WTC11 (cell line): ENCODE measurements around the gene PEX16. TPM values are rescaled to one million over a fixed set of nuclear protein-coding genes. Genes with fewer than 3 reads are reported as not detected.

Source experiments
- ATAC-seq: fragments of 200-7000 bp; cut with Tn5 transposase; 2 replicates; pipeline ENCODE4 v1.10.0; 2021; ENCODE audit warnings: mild to moderate bottlenecking, moderate library complexity
- CTCF ChIA-PET: fragments of 300-600 bp; sonication (Branson Sonifier 250); formaldehyde crosslinking; loops from one replicate; lab custom pipeline; 2021; ENCODE audit warnings: antibody characterized with exemption; lab: Charles Lee
- POLR2A ChIA-PET: fragments of 350-600 bp; sonication (Branson Sonifier 250); formaldehyde crosslinking; loops from one replicate; lab custom pipeline; 2021; ENCODE audit warnings: antibody characterized with exemption; lab: Charles Lee
- DNase-seq: peaks from one replicate; pipeline ENCODE4 v3.0.0; 2021; ENCODE audit warnings: low spot score
- H3K27ac Mint-ChIP-seq: 2 replicates; pipeline ENCODE4 v1.8.0; 2021; ENCODE audit warnings: mixed read lengths
- H3K27me3 Mint-ChIP-seq: 2 replicates; pipeline ENCODE4 v1.8.0; 2021; ENCODE audit warnings: low read depth, mild to moderate bottlenecking, moderate library complexity, mixed read lengths
- H3K36me3 Mint-ChIP-seq: 2 replicates; pipeline ENCODE4 v1.8.0; 2021; ENCODE audit warnings: mixed read lengths
- H3K4me1 Mint-ChIP-seq: 2 replicates; pipeline ENCODE4 v1.8.0; 2022; ENCODE audit warnings: mixed read lengths
- H3K4me3 Mint-ChIP-seq: 2 replicates; pipeline ENCODE4 v1.8.0; 2021; ENCODE audit warnings: mild to moderate bottlenecking, moderate library complexity, mixed read lengths
- H3K9me3 Mint-ChIP-seq: 2 replicates; pipeline ENCODE4 v1.8.0; 2021; ENCODE audit warnings: mixed read lengths
- CREM ChIP-seq: sonication (generic); formaldehyde crosslinking; IDR thresholded peaks from 2 replicates; pipeline ENCODE4 v1.8.1; 2022; ENCODE audit warnings: mild to moderate bottlenecking, missing genetic modification reagents, moderate library complexity
- FOXP1 ChIP-seq: sonication (generic); formaldehyde crosslinking; IDR thresholded peaks from 2 replicates; pipeline ENCODE4 v1.8.0; 2022; ENCODE audit warnings: missing genetic modification reagents, mild to moderate bottlenecking, moderate library complexity, borderline replicate concordance
- IRF2 ChIP-seq: sonication (generic); formaldehyde crosslinking; IDR thresholded peaks from 2 replicates; pipeline ENCODE4 v1.8.0; 2022; ENCODE audit warnings: low read depth, missing genetic modification reagents, borderline replicate concordance
- JUN ChIP-seq: sonication (generic); formaldehyde crosslinking; IDR thresholded peaks from 2 replicates; pipeline ENCODE4 v1.8.0; 2023; ENCODE audit warnings: mild to moderate bottlenecking, missing genetic modification reagents
- NFE2L1 ChIP-seq: sonication (generic); formaldehyde crosslinking; IDR thresholded peaks from 2 replicates; pipeline ENCODE4 v1.8.1; 2023; ENCODE audit warnings: missing genetic modification reagents
- NR3C1 ChIP-seq: sonication (generic); formaldehyde crosslinking; conservative IDR thresholded peaks from 2 replicates; pipeline ENCODE4 v1.8.1; 2023; ENCODE audit warnings: low read depth, mild to moderate bottlenecking, missing genetic modification reagents
- PRDM15 ChIP-seq: sonication (generic); formaldehyde crosslinking; IDR thresholded peaks from 2 replicates; pipeline ENCODE4 v1.8.0; 2022; ENCODE audit warnings: missing genetic modification reagents
- RELA ChIP-seq: sonication (generic); formaldehyde crosslinking; IDR thresholded peaks from 2 replicates; pipeline ENCODE4 v1.8.1; 2022; ENCODE audit warnings: missing genetic modification reagents, mild to moderate bottlenecking, borderline replicate concordance
- RORB ChIP-seq: fragments of 250-450 bp; sonication (Bioruptor Pico); IDR thresholded peaks from 2 replicates; pipeline ENCODE4 v1.9.0; 2021; ENCODE audit warnings: mild to moderate bottlenecking
- SMAD4 ChIP-seq: sonication (generic); formaldehyde crosslinking; IDR thresholded peaks from 2 replicates; pipeline ENCODE4 v1.8.0; 2022; ENCODE audit warnings: mild to moderate bottlenecking, missing genetic modification reagents
- SOX15 ChIP-seq: fragments of 250-450 bp; sonication (Bioruptor Pico); IDR thresholded peaks from 2 replicates; pipeline ENCODE4 v1.9.0; 2021; ENCODE audit warnings: mild to moderate bottlenecking
- TP53 ChIP-seq: sonication (generic); formaldehyde crosslinking; IDR thresholded peaks from 2 replicates; pipeline ENCODE4 v1.8.1; 2023; ENCODE audit warnings: mild to moderate bottlenecking, missing genetic modification reagents
- ZBTB21 ChIP-seq: sonication (generic); formaldehyde crosslinking; IDR thresholded peaks from 2 replicates; pipeline ENCODE4 v1.8.1; 2023; ENCODE audit warnings: mild to moderate bottlenecking, missing genetic modification reagents, borderline replicate concordance
- ZNF121 ChIP-seq: sonication (generic); formaldehyde crosslinking; IDR thresholded peaks from 2 replicates; pipeline ENCODE4 v1.8.0; 2023; ENCODE audit warnings: missing genetic modification reagents
- ZNF138 ChIP-seq: sonication (generic); formaldehyde crosslinking; conservative IDR thresholded peaks from 2 replicates; pipeline ENCODE4 v1.8.1; 2022; ENCODE audit warnings: mild to moderate bottlenecking, moderate library complexity, missing genetic modification reagents
- ZNF219 ChIP-seq: sonication (generic); formaldehyde crosslinking; IDR thresholded peaks from 2 replicates; pipeline ENCODE4 v1.8.0; 2023; ENCODE audit warnings: missing genetic modification reagents, mild to moderate bottlenecking, borderline replicate concordance
- ZNF263 ChIP-seq: sonication (generic); formaldehyde crosslinking; IDR thresholded peaks from 2 replicates; pipeline ENCODE4 v1.8.1; 2022; ENCODE audit warnings: low read depth, mild to moderate bottlenecking, moderate library complexity, missing genetic modification reagents
- ZNF281 ChIP-seq: sonication (generic); formaldehyde crosslinking; IDR thresholded peaks from 2 replicates; pipeline ENCODE4 v1.8.0; 2023; ENCODE audit warnings: mild to moderate bottlenecking, missing genetic modification reagents
- ZNF512 ChIP-seq: sonication (generic); formaldehyde crosslinking; IDR thresholded peaks from 2 replicates; pipeline ENCODE4 v1.8.1; 2022; ENCODE audit warnings: missing genetic modification reagents, borderline replicate concordance
- total RNA-seq: library from RNA; stranded (reverse); gene quantifications from 3 replicates; pipeline ENCODE4 v1.2.3, GENCODE V29; 2021
- TF ChIP-seq, protein P1 (sequence below): fragments of 250-450 bp; sonication (Bioruptor Pico); conservative IDR thresholded peaks from 2 replicates; pipeline ENCODE4 v1.9.0; 2021; ENCODE audit warnings: mild to moderate bottlenecking
- TF ChIP-seq, protein P2 (sequence below): sonication (generic); formaldehyde crosslinking; conservative IDR thresholded peaks from 2 replicates; pipeline ENCODE4 v1.8.1; 2023; ENCODE audit warnings: mild to moderate bottlenecking, low read depth, missing genetic modification reagents, moderate library complexity
- TF ChIP-seq, protein P3 (sequence below): sonication (generic); formaldehyde crosslinking; IDR thresholded peaks from 2 replicates; pipeline ENCODE4 v1.8.1; 2023; ENCODE audit warnings: mild to moderate bottlenecking, missing genetic modification reagents

The PEX16 gene
- total RNA-seq, 1 experiment from 2014 or later = 39.3 TPM

- Mint-ChIP-seq H3K4me1 (peaks cover 14% of the 10 kb centered on the region), H3K4me3 (no peak overlapping the region), H3K36me3 (peaks cover 8% of the 10 kb centered on the region; the same call in 1 of the 2 replicates), H3K27ac (no peak overlapping the region), H3K27me3 (no peaks in the 10 kb centered on the region), H3K9me3 (no peaks in the 10 kb centered on the region)
- ATAC-seq = no peak
- ChIA-PET CTCF (interaction anchor here (1.0 to 4.2 kb wide), 2 partner anchors 9 to 94 kb away, joined by 4 to 48 read pairs; no protein-coding TSS in a partner anchor), POLR2A (no interaction called here)
- DNase-seq = no peak
- TF ChIP-seq, protein P1, sequence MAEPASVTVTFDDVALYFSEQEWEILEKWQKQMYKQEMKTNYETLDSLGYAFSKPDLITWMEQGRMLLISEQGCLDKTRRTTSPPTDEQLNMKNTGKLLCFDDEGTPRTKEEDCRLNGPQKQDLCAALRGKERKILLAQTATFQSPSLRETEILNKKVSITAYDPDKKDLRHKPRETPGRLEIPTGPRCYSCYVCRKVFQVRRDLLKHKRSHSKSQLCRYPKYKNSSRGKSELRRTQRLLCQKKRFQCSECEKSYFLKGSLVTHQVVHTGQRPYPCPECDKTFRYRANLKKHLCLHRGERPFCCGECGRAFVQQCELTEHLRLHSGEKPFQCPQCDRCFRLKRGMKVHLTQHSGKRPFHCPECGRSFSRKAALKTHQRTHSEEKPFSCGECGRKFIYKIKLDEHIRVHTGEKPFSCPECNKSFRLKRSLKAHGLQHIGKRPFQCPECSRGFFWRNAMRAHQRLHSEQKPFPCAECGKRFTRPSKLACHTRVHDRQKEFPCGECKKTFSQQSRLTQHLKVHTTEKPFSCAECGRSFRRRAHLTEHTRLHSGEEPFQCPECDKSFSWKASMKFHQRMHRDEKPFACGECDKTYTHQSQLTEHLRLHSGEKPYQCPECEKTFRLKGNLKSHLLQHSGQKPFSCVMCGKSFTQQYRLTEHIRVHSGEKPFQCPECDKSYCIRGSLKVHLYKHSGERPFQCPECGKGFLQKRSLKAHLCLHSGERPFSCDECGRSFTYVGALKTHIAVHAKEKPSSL (CRISPR knock-in tag) = no peak
- TF ChIP-seq PRDM15 (no peak), SOX15 (no peak), ZBTB21 (CRISPR knock-in tag) (no peak), RELA (no peak), ZNF121 (CRISPR knock-in tag) (no peak), ZNF138 (CRISPR knock-in tag) (no peak), SMAD4 (no peak), JUN (CRISPR knock-in tag) (no peak), RORB (CRISPR knock-in tag) (no peak), IRF2 (CRISPR knock-in tag) (no peak), ZNF219 (CRISPR knock-in tag) (no peak), CREM (CRISPR knock-in tag) (no peak), NFE2L1 (CRISPR knock-in tag) (no peak), NR3C1 (CRISPR knock-in tag) (no peak)
- TF ChIP-seq, protein P2, sequence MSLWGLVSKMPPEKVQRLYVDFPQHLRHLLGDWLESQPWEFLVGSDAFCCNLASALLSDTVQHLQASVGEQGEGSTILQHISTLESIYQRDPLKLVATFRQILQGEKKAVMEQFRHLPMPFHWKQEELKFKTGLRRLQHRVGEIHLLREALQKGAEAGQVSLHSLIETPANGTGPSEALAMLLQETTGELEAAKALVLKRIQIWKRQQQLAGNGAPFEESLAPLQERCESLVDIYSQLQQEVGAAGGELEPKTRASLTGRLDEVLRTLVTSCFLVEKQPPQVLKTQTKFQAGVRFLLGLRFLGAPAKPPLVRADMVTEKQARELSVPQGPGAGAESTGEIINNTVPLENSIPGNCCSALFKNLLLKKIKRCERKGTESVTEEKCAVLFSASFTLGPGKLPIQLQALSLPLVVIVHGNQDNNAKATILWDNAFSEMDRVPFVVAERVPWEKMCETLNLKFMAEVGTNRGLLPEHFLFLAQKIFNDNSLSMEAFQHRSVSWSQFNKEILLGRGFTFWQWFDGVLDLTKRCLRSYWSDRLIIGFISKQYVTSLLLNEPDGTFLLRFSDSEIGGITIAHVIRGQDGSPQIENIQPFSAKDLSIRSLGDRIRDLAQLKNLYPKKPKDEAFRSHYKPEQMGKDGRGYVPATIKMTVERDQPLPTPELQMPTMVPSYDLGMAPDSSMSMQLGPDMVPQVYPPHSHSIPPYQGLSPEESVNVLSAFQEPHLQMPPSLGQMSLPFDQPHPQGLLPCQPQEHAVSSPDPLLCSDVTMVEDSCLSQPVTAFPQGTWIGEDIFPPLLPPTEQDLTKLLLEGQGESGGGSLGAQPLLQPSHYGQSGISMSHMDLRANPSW (CRISPR knock-in tag) = no peak
- TF ChIP-seq, protein P3, sequence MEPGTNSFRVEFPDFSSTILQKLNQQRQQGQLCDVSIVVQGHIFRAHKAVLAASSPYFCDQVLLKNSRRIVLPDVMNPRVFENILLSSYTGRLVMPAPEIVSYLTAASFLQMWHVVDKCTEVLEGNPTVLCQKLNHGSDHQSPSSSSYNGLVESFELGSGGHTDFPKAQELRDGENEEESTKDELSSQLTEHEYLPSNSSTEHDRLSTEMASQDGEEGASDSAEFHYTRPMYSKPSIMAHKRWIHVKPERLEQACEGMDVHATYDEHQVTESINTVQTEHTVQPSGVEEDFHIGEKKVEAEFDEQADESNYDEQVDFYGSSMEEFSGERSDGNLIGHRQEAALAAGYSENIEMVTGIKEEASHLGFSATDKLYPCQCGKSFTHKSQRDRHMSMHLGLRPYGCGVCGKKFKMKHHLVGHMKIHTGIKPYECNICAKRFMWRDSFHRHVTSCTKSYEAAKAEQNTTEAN = no peak
Measured at GRCh38 chr11:45870706-45871105, 47.0 kb downstream of the PEX16 start.

DNA sequence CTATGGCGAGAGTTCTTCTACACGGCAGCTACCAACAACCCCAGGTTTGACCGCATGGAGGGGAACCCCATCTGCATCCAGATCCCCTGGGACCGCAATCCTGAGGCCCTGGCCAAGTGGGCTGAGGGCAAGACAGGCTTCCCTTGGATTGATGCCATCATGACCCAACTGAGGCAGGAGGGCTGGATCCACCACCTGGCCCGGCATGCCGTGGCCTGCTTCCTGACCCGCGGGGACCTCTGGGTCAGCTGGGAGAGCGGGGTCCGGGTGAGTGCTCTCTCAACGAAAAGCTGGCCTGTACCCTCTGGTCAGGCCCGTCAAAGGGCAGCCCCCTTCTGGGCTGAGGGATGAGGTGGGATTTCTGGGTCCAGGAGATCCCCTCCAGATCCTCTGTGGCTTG lies 48.1 kb downstream of the PEX16 start:
- Mint-ChIP-seq H3K9me3 (no peaks in the 10 kb centered on the region), H3K4me3 (no peak overlapping the region), H3K27me3 (no peaks in the 10 kb centered on the region), H3K27ac (no peak overlapping the region), H3K4me1 (peaks cover 6% of the 10 kb centered on the region; the same call in 1 of the 2 replicates), H3K36me3 (peaks cover 8% of the 10 kb centered on the region; the same call in 1 of the 2 replicates)
- ChIA-PET POLR2A (no interaction called here), CTCF (no interaction called here)
- ATAC-seq (no peak), DNase-seq (no peak)
- no peak for TF ChIP-seq ZNF281 (CRISPR knock-in tag)
- TF ChIP-seq FOXP1 (CRISPR knock-in tag) = no peak
- TF ChIP-seq TP53 (CRISPR knock-in tag) = no peak
- no peak for TF ChIP-seq CREM (CRISPR knock-in tag)
- TF ChIP-seq ZNF512 = no peak
- no peak for TF ChIP-seq ZNF263 (CRISPR knock-in tag)
